H9 (cell line): ENCODE results near the gene KCNH1. TPM values are rescaled to one million over a fixed set of nuclear protein-coding genes. Genes with fewer than 3 reads are reported as not detected.

Source experiments
- DNase-seq: peaks from one replicate; pipeline ENCODE4 v3.0.0-alpha.2; 2017
- H2AFZ ChIP-seq: one replicate; pipeline ENCODE4 v1.6.1; 2013; ENCODE audit warnings: mild to moderate bottlenecking, low read length, control low read depth, moderate library complexity
- H2AK5ac ChIP-seq: 2 replicates; pipeline ENCODE4 v1.6.1; 2013; ENCODE audit warnings: low read length, control low read depth, mixed read lengths; ENCODE audit not compliant: insufficient read length
- H2BK120ac ChIP-seq: one replicate; pipeline ENCODE4 v1.6.1; 2013; ENCODE audit warnings: low read depth, mild to moderate bottlenecking, low read length, control low read depth, inconsistent platforms; ENCODE audit not compliant: poor library complexity, severe bottlenecking
- H2BK12ac ChIP-seq: 2 replicates; pipeline ENCODE4 v1.6.1; 2013; ENCODE audit warnings: low read length, control low read depth, mixed read lengths, low read depth; ENCODE audit not compliant: insufficient read length
- H2BK15ac ChIP-seq: 2 replicates; pipeline ENCODE4 v1.6.1; 2013; ENCODE audit warnings: low read depth, low read length, control low read depth
- H2BK20ac ChIP-seq: one replicate; pipeline ENCODE4 v1.6.1; 2013; ENCODE audit warnings: low read depth, mild to moderate bottlenecking, low read length, control low read depth, inconsistent platforms; ENCODE audit not compliant: poor library complexity, severe bottlenecking
- H2BK5ac ChIP-seq: 2 replicates; pipeline ENCODE4 v1.6.1; 2013; ENCODE audit warnings: low read length, control low read depth, mixed read lengths; ENCODE audit not compliant: insufficient read length
- H3K14ac ChIP-seq: 2 replicates; pipeline ENCODE4 v1.6.1; 2013; ENCODE audit warnings: low read length, control low read depth; ENCODE audit not compliant: insufficient read depth
- H3K18ac ChIP-seq: 2 replicates; pipeline ENCODE4 v1.6.1; 2013; ENCODE audit warnings: low read depth, mild to moderate bottlenecking, mixed read lengths, low read length, control low read depth; ENCODE audit not compliant: insufficient read length
- H3K23ac ChIP-seq: 2 replicates; pipeline ENCODE4 v1.6.1; 2013; ENCODE audit warnings: low read length, control low read depth, mixed read lengths, low read depth; ENCODE audit not compliant: insufficient read length
- H3K23me2 ChIP-seq: 2 replicates; pipeline ENCODE4 v1.6.1; 2013; ENCODE audit warnings: low read depth, mild to moderate bottlenecking, mixed read lengths, low read length, control low read depth; ENCODE audit not compliant: insufficient read length, poor library complexity, severe bottlenecking
- H3K27ac ChIP-seq: 2 replicates; pipeline ENCODE4 v1.5.1; 2013; ENCODE audit warnings: low read length, control low read depth, mixed read lengths, low read depth; ENCODE audit not compliant: insufficient read length
- H3K27me3 ChIP-seq: 2 replicates; pipeline ENCODE4 v1.6.1; 2013; ENCODE audit warnings: low read length, control low read depth, inconsistent platforms; ENCODE audit not compliant: insufficient read depth
- H3K4ac ChIP-seq: 2 replicates; pipeline ENCODE4 v1.6.1; 2013; ENCODE audit warnings: low read depth, mild to moderate bottlenecking, control low read depth, inconsistent platforms, low read length, moderate library complexity
- H3K4me1 ChIP-seq: 2 replicates; pipeline ENCODE4 v1.6.1; 2013; ENCODE audit warnings: low read length, control low read depth, inconsistent platforms; ENCODE audit not compliant: insufficient read depth
- H3K4me2 ChIP-seq: 2 replicates; pipeline ENCODE4 v1.6.1; 2013; ENCODE audit warnings: low read length, control low read depth, mixed read lengths; ENCODE audit not compliant: insufficient read length, insufficient read depth
- H3K56ac ChIP-seq: 2 replicates; pipeline ENCODE4 v1.6.1; 2013; ENCODE audit warnings: low read depth, mild to moderate bottlenecking, mixed read lengths, low read length, control low read depth; ENCODE audit not compliant: insufficient read length
- H3K79me1 ChIP-seq: 2 replicates; pipeline ENCODE4 v1.6.1; 2013; ENCODE audit warnings: low read depth, mild to moderate bottlenecking, moderate library complexity, low read length, control low read depth, inconsistent platforms; ENCODE audit not compliant: insufficient read depth, poor library complexity, severe bottlenecking
- H3K79me2 ChIP-seq: 2 replicates; pipeline ENCODE4 v1.6.1; 2013; ENCODE audit warnings: low read length, control low read depth, inconsistent platforms; ENCODE audit not compliant: insufficient read depth
- H3K9ac ChIP-seq: 2 replicates; pipeline ENCODE4 v1.6.1; 2013; ENCODE audit warnings: low read length, control low read depth, mixed read lengths; ENCODE audit not compliant: insufficient read length; ENCODE audit errors: extremely low read depth
- H3K9me3 ChIP-seq: one replicate; pipeline ENCODE4 v1.6.1; 2013; ENCODE audit warnings: low read depth, low read length, inconsistent platforms; ENCODE audit not compliant: control insufficient read depth
- H3T11ph ChIP-seq: one replicate; pipeline ENCODE4 v1.6.1; 2013; ENCODE audit warnings: mild to moderate bottlenecking, low read length, control low read depth, inconsistent platforms
- H4K20me1 ChIP-seq: one replicate; pipeline ENCODE4 v1.6.1; 2013; ENCODE audit not compliant: control insufficient read depth, insufficient read length, insufficient read depth
- H4K5ac ChIP-seq: 2 replicates; pipeline ENCODE4 v1.6.1; 2013; ENCODE audit warnings: low read depth, mild to moderate bottlenecking, mixed read lengths, low read length, control low read depth; ENCODE audit not compliant: insufficient read length
- H4K8ac ChIP-seq: replicated peaks from 2 replicates; pipeline ENCODE4 v1.6.1; 2013; ENCODE audit warnings: low read length, control low read depth, mixed read lengths, low read depth; ENCODE audit not compliant: insufficient read length
- H4K91ac ChIP-seq: 2 replicates; pipeline ENCODE4 v1.6.1; 2013; ENCODE audit warnings: low read depth, mild to moderate bottlenecking, moderate library complexity, mixed read lengths, low read length, control low read depth; ENCODE audit not compliant: insufficient read length
- H3K27ac Mint-ChIP-seq, 3 experiments: 2 replicates in 2 of 3; 3 replicates in 1 of 3; pipeline ENCODE4 v1.8.0; 2020 to 2021; ENCODE audit warnings: mixed read lengths in 3 of 3, mild to moderate bottlenecking in 1 of 3, moderate library complexity in 1 of 3
- H3K27me3 Mint-ChIP-seq: 2 replicates; pipeline ENCODE4 v1.8.0; 2021; ENCODE audit warnings: low read depth, mild to moderate bottlenecking, moderate library complexity, mixed read lengths
- H3K36me3 Mint-ChIP-seq, 3 experiments: 2 replicates in 2 of 3; 3 replicates in 1 of 3; pipeline ENCODE4 v1.8.0; 2020 to 2021; ENCODE audit warnings: low read depth in 3 of 3, mixed read lengths in 3 of 3; ENCODE audit not compliant: insufficient read depth in 1 of 3
- H3K4me1 Mint-ChIP-seq, 2 experiments: 2 replicates each; pipeline ENCODE4 v1.8.0; 2020; ENCODE audit warnings: mixed read lengths in 2 of 2
- H3K4me3 Mint-ChIP-seq, 2 experiments: 2 replicates in 1 of 2; 3 replicates in 1 of 2; pipeline ENCODE4 v1.8.0; 2020 to 2021; ENCODE audit warnings: mild to moderate bottlenecking in 2 of 2, mixed read lengths in 2 of 2, moderate library complexity in 1 of 2
- H3K9me3 Mint-ChIP-seq, 2 experiments: 2 replicates in 1 of 2; 3 replicates in 1 of 2; pipeline ENCODE4 v1.8.0; 2020; ENCODE audit warnings: mild to moderate bottlenecking in 2 of 2, mixed read lengths in 2 of 2, moderate library complexity in 1 of 2
- CTCF ChIP-seq: fragments of 200-600 bp; sonication (generic); conservative IDR thresholded peaks from 3 replicates; pipeline ENCODE4 v1.8.0; 2021; ENCODE audit warnings: antibody characterized with exemption, mild to moderate bottlenecking
- WGBS: extraction: QIAGEN DNeasy Blood & Tissue Kit; methylation state at CpG from one replicate; pipeline ENCODE4 v1.1.7; 2013; ENCODE audit warnings: missing lambda C conversion rate, low lambda C conversion rate, mixed read lengths; ENCODE audit not compliant: insufficient read length; ENCODE audit errors: extremely low coverage; 5-methylcytosine and 5-hydroxymethylcytosine counted together
- total RNA-seq: library from RNA; stranded (reverse); gene quantifications from 2 replicates; pipeline ENCODE4 v1.2.1, GENCODE V29; 2021

The KCNH1 gene
- total RNA-seq, 1 experiment from 2014 or later = 0.11 TPM

GRCh38 chr1:211014275-211014674 lies 119.7 kb downstream of the KCNH1 start:
- H2BK120ac ChIP-seq = no peak overlapping the region
- Mint-ChIP-seq H3K36me3 (peaks cover 0 to 2% (median 0%) of the 10 kb centered on the region in 3 experiments; a peak in 1 of 7 replicates), H3K4me3 (no peak overlapping the region), H3K4me1 (no peaks in the 10 kb centered on the region), H3K9me3 (no peaks in the 10 kb centered on the region; a peak in 1 of 5 replicates), H3K27ac (no peak overlapping the region; a peak in 1 of 7 replicates), H3K27me3 (peaks cover 3% of the 10 kb centered on the region; the same call in 1 of the 2 replicates)
- H4K20me1 ChIP-seq = no peaks in the 10 kb centered on the region
- no peak overlapping the region for H4K91ac ChIP-seq
- no peak for TF ChIP-seq CTCF
- no peaks in the 10 kb centered on the region for H3K79me1 ChIP-seq
- H3K4ac ChIP-seq = no peak overlapping the region
- no peak overlapping the region for H3T11ph ChIP-seq
- no peak overlapping the region for H2BK12ac ChIP-seq
- no peaks in the 10 kb centered on the region; the same call in 1 of the 2 replicates for H3K27me3 ChIP-seq
- H4K8ac ChIP-seq = no peak overlapping the region
- H3K4me1 ChIP-seq = no peaks in the 10 kb centered on the region
- H2AFZ ChIP-seq = no peak overlapping the region
- no peak overlapping the region for H3K9ac ChIP-seq
- H3K4me2 ChIP-seq = no peak overlapping the region
- no peak overlapping the region for H2AK5ac ChIP-seq
- H2BK15ac ChIP-seq = no peak overlapping the region
- no peak overlapping the region for H3K18ac ChIP-seq
- H3K9me3 ChIP-seq = no peaks in the 10 kb centered on the region
- no peak overlapping the region for H3K56ac ChIP-seq
- H3K23ac ChIP-seq = no peak overlapping the region
- DNase-seq = no peak
- no peak overlapping the region for H3K14ac ChIP-seq
- H2BK20ac ChIP-seq = no peak overlapping the region
- no peak overlapping the region for H3K27ac ChIP-seq
- no peaks in the 10 kb centered on the region for H3K23me2 ChIP-seq
- H4K5ac ChIP-seq = no peak overlapping the region
- WGBS = no CpG with 5 or more reads among the region's 7 CpGs
- no peak overlapping the region for H2BK5ac ChIP-seq
- H3K79me2 ChIP-seq = no peaks in the 10 kb centered on the region
